GM19240 (cell line): ENCODE data around the gene SOAT2.
"Not testable (repeated sequence)": the region's sequence is repeated elsewhere in the genome, so short reads cannot be mapped to it uniquely, and the experiment has no call there.

Experiments used
- DNase-seq: peaks from one replicate; pipeline ENCODE4 v3.0.0; 2011; ENCODE audit warnings: low spot score; ENCODE audit not compliant: insufficient read length

Gene SOAT2

GRCh38 chr12:53101931-53102781 is 1.1 kb upstream of the SOAT2 start:
- no peak for DNase-seq

- no peak for DNase-seq
Observed at GRCh38 chr12:53103860-53104305, 597 bp downstream of the SOAT2 start.

GRCh38 chr12:53105256-53105655 is 2.0 kb downstream of the SOAT2 start:
- DNase-seq: no peak

- DNase-seq: no peak
Observed at GRCh38 chr12:53105712-53106439, 2.6 kb downstream of the SOAT2 start.

GRCh38 chr12:53107122-53107521 is 3.8 kb downstream of the SOAT2 start:
- no peak for DNase-seq

GRCh38 chr12:53112431-53112830 is 9.1 kb downstream of the SOAT2 start:
- DNase-seq: not testable (repeated sequence)

- no peak for DNase-seq
Observed at GRCh38 chr12:53113136-53113705, 9.9 kb downstream of the SOAT2 start.

- no peak for DNase-seq
Observed at GRCh38 chr12:53113951-53114350, 10.7 kb downstream of the SOAT2 start.

GRCh38 chr12:53115112-53115890 is 12.0 kb downstream of the SOAT2 start:
- DNase-seq: no peak

- no peak for DNase-seq
Observed at GRCh38 chr12:53115891-53116648, 12.8 kb downstream of the SOAT2 start.

GRCh38 chr12:53118751-53119300 is 15.5 kb downstream of the SOAT2 start:
- DNase-seq: no peak

- no peak for DNase-seq
Observed at GRCh38 chr12:53120685-53121525, 17.6 kb downstream of the SOAT2 start.

- no peak for DNase-seq
Observed at GRCh38 chr12:53122961-53123468, 19.7 kb downstream of the SOAT2 start.

GRCh38 chr12:53123578-53124351 is 20.5 kb downstream of the SOAT2 start:
- DNase-seq: no peak

- no peak for DNase-seq
Observed at GRCh38 chr12:53124352-53124723, 21.1 kb downstream of the SOAT2 start.

- no peak for DNase-seq
Observed at GRCh38 chr12:53127169-53127568, 23.9 kb downstream of the SOAT2 start.

- no peak for DNase-seq
Observed at GRCh38 chr12:53128780-53129569, 25.7 kb downstream of the SOAT2 start.

- DNase-seq: no peak
Observed at GRCh38 chr12:53131844-53132243, 28.6 kb downstream of the SOAT2 start.
